GM19468 (cell line): ENCODE data around the gene TEPSIN.

Experiments
- ATAC-seq: cut with Tn5 transposase; IDR thresholded peaks from one replicate; pipeline ENCODE4 v1.9.1; 2021; ENCODE audit warnings: mild to moderate bottlenecking, moderate library complexity, moderate number of reproducible peaks; ENCODE audit not compliant: unreplicated experiment; ENCODE audit errors: extremely low read depth

The TEPSIN gene

DNA sequence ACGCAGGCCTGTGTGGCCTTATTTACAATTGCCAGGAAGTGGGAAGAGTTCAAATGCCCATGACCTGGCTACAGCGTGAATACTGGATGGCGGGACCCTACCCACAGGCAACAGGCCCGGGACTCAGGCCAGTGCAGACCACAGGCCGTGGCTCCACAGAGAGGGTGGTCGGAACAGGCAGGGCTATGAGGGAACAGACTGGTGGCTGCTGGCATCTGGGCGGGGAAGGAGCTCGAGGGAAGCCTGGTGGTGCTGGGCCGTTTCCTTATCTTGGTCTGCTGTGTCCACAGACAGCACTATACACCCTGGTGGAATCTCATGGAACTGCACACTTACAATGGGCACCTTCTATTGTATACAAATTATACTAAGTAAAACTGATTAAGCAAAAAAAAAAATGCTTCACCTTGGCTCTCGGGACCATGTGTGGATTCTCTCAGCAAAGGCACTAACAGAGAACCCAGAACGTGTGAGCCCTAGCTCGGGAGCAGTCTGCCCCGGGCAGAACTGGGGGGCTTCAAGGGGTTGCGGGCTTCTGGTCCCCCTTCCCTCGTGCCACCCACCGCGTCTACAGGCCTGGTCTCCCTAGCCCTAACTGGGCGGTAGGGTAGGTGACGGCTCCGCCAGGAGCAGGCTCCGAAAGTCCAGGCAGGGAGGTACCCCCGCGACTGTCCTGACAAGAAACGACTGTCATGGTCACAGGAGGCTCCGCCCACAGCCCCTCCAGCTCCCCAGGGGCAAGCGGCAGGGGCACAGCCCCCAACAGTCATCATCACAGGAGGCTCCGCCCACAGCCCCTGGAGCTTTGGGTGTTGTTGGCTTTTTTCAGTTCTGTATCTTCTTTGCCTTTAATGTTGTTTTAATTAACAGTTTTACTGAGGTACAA, 37.9 kb downstream of the TEPSIN start:
- ATAC-seq = no peak

DNA sequence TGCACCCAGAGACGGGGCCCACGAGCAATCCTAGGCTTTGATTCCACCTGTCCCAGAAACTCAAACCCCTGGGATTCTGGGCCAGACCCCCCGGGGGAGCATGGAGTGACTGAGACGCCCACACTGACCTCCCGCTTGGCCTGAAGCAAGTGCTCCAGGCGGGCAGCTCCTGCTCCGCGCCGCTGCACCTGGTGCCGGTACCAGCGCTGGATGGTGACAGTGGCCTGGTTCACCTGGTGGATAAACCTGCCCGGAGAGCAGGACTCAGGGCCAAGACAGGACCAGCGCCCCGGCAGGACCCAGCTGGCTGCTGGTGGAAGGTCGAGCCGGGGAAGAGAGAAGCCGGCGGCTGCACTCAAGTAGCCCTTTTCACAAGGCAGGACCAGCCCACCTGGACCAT, 38.7 kb downstream of the TEPSIN start:
- ATAC-seq = no peak

DNA sequence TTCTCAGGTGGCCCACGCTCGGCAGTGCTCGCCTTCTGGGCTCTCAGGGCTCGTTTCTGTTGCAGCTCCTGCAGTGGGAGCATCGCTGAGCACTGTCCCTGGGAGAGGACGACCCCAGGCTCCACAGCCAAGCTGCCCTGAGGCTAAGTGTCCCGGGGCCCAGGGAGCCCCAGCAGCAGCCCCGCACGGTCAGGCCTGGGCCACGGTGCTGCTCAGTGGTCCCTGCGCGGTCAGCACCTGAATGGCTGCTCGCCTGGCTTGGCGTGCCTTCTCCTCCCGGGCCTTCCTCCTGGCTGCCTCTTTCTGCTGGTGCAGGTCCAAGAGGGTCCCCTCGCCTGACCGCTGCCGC, 39.4 kb downstream of the TEPSIN start:
- no peak for ATAC-seq

DNA sequence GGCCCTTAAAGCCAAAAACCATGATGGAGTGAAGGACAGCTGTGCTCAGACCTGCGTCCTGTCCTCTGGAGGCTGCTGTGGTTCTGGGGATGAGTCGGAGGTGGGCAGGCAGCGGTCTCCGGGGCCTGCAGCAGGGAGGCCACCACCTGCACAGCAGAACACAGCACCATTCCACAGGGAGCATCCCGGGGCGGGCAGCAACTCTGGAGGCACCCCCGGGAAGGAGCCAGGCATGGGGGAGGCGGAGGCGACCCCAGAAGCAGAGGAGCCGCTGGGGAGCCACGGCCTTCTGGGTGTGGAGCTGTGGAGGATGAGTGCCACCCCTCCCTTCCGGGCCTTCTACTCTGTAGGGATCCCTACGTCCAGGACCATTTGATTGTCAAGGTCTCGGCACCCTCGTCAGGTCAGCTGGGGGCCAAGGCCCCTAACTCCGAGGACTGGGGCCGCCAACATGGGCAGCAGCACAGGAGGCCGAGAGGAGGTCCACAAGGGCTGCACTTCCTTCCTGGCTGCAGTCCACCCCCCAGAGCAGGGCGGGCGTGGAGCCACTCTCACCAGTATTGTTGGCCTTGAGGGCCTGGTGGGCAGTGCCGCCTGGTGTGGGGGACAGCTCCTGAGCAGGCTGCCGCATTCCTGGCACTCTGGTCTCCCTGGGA, 39.9 kb downstream of the TEPSIN start:
- no peak for ATAC-seq

DNA sequence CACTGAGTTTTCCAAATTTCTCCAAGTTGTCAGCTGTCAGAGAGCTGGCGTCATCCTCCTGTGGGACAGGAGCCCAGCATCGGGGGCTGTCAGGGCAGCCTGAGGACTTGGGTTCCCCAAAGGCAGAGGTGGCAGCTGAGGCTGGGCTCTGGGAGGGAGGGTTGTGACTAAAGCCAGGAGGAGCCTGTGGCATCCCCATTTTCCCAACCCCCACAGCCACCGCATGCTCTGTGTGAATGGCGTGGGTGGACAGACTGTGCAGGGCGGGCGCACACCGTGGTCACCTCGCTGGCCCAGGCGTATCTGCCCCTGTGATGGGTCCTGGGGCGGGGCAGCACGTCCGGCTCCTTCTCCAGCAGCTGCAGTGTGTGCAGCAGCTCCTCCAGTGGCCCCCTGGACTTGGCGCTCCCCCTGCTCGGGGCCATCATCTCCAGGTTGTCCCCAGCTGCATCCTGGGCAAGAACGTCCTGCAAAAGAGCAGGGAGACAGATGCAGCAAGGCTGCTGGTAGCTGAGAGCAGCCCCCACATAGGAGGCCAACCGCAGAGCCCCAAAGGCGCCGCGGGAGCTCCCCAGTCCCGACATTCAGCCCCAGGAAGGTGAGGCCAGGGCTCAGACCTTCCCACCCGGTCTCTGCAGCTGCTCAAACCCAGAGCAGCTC, 40.9 kb downstream of the TEPSIN start:
- ATAC-seq = no peak

DNA sequence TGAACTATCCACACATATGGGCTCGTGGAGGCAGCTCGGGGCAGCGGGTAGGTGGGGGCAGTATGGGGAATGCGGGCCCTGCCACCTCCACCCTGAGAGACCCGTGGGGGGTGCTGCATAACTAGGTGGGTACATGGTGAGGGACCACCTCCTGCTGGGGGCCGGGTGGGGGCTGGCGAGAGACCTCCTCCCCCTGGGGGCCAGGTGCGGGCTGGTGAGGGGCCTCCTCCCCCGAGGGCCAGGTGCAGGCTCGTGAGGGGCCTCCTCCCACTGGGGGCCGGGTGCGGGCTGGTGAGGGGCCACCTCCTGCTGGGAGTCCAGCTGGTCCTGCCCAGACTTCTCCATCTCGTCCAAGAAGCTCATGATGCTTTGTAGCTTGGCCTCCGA, 41.5 kb downstream of the TEPSIN start:
- no peak for ATAC-seq

DNA sequence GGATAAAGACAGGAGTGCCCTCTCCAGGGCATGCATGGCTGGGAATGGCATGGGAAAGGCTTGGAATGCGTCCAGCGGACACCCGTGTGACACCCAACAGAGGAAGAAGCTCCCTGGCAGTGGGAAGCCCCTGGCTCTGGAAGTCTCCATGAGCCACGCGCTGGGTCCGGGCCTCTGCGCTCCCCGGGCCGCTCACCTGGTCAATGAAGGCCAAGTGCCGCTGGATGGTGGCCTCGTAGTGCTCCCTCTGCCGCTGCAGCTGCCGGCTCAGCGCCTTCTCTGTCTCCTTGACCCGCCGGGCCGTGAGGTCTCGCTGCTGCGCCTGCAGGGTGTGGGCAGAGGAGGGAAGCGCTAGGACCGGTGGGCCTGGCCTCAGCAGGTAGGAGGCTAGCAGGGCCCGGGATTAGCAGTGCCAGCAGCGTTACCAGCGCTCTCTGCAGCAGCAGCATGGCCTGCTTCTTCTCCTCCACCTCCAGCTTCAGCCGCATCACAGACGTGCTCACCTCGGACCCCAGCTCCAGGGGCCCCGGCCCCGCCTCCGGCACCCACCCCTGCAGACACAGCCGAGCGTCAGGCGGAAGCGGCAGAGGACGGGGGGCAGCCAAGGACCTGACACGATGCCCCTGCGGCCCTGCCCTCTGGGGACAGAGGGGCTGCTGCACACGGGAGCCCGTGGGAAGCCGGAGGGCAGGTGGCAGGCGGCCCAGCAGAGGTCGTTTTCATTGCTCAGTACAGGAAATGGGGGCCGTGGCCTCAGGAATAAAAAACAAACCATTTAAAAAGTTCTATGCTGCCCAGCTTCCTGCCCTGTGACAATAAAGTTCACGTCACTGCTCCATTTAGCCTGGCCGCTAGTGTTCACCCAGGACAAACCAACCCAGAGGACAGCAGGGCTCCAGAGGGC, 42.1 kb downstream of the TEPSIN start:
- no peak for ATAC-seq

DNA sequence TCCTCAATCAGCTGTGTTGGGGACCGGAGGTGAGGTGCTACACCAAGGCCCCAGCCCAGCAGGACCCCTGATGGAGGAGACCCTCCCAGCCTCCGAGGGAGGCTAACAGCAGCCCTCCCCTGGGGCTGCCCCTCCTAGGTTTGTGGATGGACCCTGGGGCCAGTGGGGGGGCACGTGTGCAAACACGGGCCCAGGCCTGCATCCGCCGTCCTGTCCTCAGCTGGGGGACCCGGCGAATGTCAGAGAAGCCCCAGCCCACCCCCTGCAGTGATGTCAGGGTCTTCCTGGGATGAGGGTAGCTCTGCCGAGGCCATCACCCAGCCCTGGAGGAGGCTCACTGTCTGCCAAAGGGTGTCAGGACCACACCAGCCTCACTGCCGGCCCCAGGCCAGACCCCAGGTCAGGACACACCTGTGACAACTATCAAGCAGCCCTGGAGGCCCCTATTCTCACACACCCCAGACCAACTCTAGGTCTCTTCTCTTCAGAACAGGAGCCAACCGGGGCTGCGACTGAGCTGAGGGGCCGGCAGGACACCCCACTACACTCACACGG, 42.8 kb downstream of the TEPSIN start:
- no peak for ATAC-seq

DNA sequence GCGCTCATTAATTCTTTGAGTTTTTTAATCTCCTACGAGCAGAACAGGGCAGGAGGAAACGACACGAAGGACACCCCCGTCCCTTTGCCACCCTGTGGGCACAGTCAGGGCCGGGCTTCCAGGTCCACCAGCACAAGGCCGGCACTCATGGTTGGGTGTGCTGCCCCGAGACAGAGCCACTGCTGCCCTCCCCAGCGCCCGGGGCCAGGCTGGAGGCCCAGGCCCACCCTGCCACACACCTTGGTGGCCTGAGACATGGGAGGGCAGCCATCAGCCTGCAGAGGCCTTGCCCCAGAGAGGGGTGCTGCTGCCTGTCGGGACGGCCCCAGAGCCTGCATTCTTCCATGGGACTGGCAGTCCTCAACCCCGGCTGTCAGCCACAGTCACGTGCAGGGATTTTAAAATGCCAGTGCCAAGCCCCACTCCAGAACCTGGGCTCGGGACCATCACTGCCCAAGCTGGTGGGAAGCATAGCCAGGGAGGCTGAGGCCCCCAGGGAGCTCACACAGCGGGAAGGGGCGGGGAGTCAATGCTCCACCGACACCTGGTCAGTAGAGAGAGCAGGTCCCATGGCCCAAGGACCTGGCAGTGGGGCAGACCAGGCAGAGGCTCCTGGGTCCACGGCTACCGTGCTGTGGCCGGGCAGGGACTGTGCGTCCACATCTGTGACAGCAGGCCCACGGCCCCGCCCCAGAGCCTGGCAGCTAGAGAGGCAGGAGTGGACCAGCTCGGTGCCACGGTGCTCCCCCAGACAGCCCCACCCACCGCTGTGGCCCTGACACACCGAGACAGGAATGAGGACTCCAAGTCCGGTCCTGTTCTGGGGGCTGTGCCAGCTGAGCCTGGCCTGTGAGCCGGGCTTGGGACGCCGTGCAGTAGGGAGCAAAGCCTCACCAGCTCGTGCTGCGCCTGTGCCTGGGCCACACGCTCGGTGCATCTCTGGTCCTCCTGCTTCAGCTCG, 43.6 kb downstream of the TEPSIN start:
- no peak for ATAC-seq

DNA sequence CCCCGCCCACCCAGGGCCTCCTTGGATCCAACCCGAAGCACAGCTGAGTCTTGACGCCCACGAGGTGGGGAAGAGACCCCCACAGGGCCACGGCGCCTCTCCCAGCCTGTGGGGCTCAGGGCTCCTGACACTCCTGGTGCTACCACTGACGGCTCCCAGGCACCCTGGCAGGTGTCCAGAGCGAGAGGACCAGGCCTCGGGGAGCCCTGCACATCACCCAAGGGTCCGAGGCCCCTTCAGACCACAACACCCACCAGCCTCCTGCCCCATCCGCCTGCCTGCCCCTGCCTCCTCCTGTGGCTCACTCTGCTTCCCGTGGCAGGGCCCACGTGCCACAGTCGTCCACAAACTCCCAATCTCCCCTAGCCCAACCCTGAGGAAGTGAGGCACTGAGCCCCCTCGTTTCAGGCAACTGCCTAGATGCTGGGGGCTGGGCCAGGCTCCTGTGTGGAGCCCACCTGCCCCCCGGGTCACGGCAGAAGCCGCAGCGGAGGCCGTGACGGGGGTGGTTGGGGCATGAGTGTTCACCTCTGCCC, 44.6 kb downstream of the TEPSIN start:
- ATAC-seq = no peak

DNA sequence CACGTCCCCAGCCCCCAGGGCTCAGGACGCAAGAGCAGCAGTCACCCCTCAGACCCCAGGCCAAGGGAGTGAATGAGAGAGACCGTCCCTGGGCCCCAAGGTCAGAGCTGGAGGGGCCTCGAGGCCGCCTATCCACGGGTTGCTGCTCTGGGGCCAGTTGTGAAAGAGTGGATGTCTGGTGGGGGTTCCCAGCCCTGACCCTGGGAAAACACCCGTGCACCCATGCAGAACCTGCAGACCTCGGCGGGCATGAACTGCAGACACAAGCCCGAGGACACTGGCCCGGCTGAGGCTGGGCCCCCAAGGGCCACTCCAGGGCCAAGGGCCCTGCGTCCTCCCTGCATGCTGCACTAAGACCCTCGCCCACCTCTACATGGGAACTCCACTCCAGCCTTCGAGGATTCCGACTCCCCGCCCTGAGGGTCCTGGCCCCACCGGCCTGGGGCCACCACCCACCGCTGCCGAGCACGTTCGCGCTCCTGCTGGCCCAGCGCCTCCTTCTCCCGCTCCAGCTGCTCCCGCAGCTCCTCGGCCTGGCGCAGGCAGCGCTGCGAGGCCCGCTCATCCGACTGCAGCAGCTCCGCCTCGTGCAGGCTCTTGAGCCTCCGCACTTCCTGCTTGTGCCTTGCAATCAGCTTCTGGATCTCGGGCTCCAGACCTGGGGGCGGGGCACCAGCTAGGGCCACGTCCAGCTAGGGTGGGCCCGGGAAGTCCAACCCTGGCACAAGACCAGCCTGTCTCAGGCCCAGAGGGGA, 45.2 kb downstream of the TEPSIN start:
- no peak for ATAC-seq

DNA sequence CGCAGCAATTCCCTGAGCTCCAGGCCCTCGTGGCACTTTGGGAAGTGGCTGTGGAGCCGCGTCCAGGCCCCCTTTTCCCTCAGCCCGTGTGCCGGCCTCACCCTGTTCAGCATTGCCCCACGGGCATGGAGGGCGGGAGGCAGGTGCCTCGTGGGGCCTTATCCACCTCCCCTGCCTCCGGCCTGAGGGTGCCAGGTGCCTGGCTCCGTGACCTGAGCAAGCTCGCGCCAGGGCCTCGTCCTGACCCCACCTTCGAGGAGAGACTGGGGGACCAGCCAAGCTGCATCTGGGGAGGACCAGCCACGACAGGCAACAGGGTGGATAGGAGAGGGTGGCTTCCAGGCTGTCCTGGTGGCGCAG, 45.8 kb downstream of the TEPSIN start:
- ATAC-seq = no peak

DNA sequence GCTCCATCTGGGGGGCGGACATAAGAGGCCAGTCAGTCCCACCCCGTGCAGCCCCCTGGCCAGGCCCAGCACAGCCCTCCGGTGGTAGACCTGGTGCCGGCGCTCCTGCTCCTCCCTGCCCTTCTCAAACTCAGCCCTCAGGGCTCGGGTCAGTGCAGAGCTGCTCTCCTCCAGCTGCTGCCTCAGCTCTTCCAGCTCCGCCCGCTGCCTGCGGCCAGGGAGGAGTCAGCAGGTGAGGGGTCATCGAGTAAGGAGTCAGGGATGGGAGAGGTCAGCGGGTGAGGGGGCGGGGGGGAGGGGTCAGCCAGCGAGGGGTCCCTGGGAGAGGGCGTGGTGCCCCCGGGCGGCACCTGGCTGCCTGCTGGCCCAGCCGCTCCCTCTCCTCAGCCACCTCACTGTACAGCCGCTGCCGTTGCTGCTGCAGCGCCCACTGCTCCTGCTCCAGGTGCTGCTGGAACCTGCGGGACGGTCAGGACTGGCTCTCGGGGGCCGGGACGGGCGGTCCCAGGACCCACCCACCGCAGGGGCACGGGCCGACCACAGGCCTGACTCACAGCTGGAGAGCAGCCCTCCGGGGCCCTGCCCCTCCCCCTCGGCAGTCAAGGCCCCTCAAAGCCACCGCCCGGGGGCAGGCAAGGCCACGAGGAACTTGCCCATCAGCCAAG, 46.3 kb downstream of the TEPSIN start:
- ATAC-seq = no peak

DNA sequence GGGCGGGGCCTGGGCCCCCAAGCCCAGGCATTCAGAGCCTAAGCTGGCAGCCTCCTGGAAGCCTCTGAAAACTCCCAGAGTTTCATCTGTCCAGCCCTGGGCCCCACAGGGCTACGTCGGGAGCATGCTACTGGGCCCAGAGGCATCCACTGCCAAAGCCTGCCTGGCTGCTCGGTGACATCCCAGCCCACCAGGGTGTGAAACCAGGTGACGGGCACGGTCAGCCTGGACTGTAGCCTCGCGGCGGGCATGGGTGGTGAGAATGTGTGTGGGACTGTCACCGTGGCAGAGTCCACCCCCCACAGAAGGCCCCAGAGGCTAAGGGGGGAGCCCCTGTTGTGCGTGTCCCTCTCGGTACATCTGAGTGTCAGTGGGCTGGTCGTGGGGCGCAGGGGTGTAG, 47.2 kb downstream of the TEPSIN start:
- ATAC-seq = no peak

DNA sequence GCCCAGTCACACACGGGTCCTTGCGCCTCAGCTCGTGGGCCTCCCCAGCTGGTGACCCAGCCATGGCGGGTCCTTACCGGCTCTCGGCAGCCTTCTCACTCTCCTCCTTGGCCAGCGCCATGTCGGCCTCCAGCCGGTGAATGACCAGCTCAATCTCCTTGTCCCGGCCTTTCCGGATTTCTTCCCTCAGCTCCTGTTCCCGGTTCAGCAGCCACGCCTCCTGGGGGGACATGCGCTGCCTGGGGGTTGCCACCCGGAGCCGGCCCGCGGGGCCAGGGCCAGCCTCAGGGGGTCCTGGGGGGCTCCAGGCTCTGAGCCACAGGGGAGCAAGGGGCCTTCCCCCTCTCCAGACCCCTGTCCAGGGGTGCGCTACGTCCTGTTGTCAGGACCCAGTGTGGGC, 47.7 kb downstream of the TEPSIN start:
- ATAC-seq = no peak

DNA sequence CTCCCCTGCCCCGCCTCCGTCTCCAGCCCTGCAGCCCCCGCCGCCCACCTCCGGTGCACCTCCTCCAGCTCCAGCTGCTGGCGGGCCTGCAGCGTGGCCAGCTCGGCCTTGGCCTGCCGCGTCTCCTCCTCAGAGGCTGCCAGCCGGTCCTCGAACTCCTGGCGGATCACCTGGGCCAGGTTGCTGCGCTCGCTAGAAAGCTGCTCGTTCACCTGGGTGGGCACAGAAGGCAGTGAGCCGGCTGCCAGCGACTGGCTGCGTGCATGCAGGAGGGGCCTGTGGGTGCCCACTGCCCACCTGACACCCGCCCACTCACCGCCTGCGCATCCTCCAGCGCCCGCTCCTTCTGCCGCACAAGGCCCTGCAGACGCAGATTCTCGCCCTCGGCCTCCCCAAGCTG, 48.3 kb downstream of the TEPSIN start:
- ATAC-seq = no peak

DNA sequence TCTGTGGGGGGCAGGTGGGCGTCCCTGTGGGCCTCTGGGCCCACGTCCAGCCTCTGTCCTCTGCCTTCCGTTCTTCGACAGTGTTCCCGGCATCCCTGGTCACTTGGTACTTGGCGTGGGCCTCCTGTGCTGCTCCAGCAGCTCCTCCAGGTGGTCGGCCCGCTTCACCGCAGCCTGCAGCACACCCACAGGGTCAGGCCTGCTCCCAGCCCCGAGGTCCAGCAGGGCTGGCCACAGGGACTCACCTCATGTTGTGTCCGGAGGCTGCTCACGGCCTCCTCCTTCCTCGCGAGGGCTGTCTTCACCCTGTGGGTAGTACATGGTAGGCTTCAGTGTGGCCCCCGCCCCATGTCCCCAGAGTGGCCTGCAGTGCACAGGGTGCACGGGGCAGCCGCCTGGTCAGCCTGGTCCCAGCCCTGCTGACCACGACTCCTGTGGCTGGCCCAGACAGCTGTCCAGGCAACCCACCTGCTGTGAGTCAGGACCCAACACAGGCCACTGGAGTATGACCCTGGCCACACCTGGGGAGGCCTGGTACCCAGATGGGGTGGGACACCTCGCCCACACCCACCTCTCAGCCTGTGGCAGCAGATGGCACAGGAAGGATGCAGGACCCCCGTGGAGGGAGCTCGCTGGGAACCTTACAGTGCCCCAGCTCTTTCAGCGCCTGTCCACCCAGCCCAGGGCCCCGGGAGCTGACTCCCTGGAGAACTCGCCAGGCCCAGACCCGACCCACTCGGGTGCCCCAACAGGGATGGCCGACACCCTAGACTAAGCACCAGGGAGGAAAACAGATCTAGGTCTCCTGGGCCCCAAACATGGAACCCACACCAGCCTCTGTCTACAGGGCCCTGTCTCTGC, 49.0 kb downstream of the TEPSIN start:
- ATAC-seq = no peak
